AG08396 (cell line): Measurements from ENCODE around the gene ASTN1.

Experiments
- DNase-seq: peaks from one replicate; pipeline ENCODE4 v3.0.0; 2012; ENCODE audit warnings: low spot score, mixed read lengths

Gene ASTN1

GRCh38 chr1:176829261-176829660, 335.3 kb downstream of the ASTN1 start:
- no peak for DNase-seq

- DNase-seq, result no peak
These were observed 338.2 kb downstream of the ASTN1 start for GRCh38 chr1:176826265-176826664.

GRCh38 chr1:176820391-176821031, 344.0 kb downstream of the ASTN1 start:
- no peak for DNase-seq

- no peak for DNase-seq
These were observed 348.3 kb downstream of the ASTN1 start for GRCh38 chr1:176816232-176816631.

GRCh38 chr1:176815621-176816020, 348.9 kb downstream of the ASTN1 start:
- DNase-seq, result no peak

GRCh38 chr1:176811511-176812288, 352.8 kb downstream of the ASTN1 start:
- no peak for DNase-seq

GRCh38 chr1:176809292-176809691, 355.2 kb downstream of the ASTN1 start:
- no peak for DNase-seq
